Measurements from ENCODE around the gene ZNF660. TPM values are rescaled to one million over a fixed set of nuclear protein-coding genes. Genes with fewer than 3 reads are reported as not detected.
A peak's percentile ranks its signal among the peaks of the same experiment; 100 is the strongest.
"Not testable (repeated sequence)": the region's sequence is repeated elsewhere in the genome, so short reads cannot be mapped to it uniquely, and the experiment has no call there.

The ZNF660 gene
- total RNA-seq (under 1 TPM; 0.23 to 0.95 (median 0.60) TPM), total RNA-seq (0 to 1.6 (median 0.49) reads per million in 29 experiments)
- total RNA-seq (2013) = 0.83 TPM

DNA sequence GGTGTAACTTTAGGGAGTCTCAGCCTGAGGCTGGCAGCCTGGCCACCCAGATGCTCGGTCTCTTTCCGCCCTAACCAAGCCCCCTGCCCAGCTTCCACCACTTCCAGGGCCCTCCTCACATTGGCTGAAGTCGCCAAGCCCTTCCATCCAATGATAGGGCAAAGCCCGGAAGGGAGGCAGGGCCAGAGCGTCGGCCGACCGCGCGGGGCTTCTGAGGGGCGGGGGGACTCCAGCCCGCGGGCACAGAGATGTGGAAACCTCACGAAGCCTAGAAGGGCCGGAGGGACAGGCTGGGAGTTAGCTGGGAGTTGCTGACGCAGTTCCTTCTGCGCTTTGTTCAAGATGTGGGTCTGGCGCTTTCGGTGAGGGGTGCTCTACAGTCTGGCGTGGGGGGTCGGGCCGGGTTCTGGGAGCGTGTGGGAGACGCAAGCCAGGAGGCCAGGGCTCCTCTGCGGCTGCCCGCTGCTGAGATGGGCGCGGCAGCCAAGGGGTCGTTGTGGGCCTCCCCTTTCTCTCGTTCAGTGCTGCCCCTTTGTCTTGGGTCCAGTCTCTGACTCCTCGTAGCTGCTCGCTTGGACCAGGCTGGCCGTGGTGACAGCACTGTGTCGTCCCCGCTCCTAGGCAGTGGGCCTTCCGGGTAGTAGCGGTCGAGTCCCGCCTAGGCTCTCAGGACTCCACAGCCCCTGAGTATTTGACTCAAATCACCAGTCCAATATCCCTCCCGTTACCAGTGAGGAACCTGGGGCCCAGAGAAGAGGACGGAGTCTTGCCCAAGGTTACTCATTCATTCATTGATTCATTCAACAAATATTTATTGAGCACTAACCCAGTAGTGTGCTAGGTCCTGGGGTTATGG is at the start of gene ZNF660:
TSS of gene ZNF660 (plus strand) at position 319 of the 856 bp plus-strand sequence. CDS start 9,230 bp downstream, outside the sequence.
- POLR2A ChIA-PET = no interaction called here
- WGBS (ENCODE audit: insufficient coverage) = 9% methylated on average over 39 of the region's 41 CpGs
- H3K4me1 ChIP-seq (ENCODE audit: control insufficient read depth in 1 of 2, extremely low read depth in 1 of 2, insufficient read depth in 2 of 2, low read length in 2 of 2) = peaks cover 0 to 9% of the 10 kb centered on the region in 2 experiments
- H3K27me3 ChIP-seq (replicated peaks in 1 of 2; ENCODE audit: control insufficient read depth in 2 of 2, extremely low read depth in 1 of 2, insufficient read depth in 2 of 2, low read length in 1 of 2) = peaks cover 0 to 17% of the 10 kb centered on the region in 2 experiments
- H3K4me3 ChIP-seq (ENCODE audit: control insufficient read depth in 1 of 2, extremely low read depth in 1 of 2, low read length in 1 of 2) = peak within 1 kb of the TSS; percentile 37 to 65
- no peak within 1 kb of the TSS for H3K27ac Mint-ChIP-seq
- ATAC-seq (replicated peaks in 1 of 4) (peak; percentile 40 to 55 (median 50)), DNase-seq (peak in 5 of 35 experiments; percentile 0 to 16 (median 1))
- H3K36me3 ChIP-seq (ENCODE audit: control insufficient read depth in 2 of 2, extremely low read depth in 1 of 2, insufficient read depth in 1 of 2, low read length in 1 of 2) = no peaks in the 10 kb centered on the region
- CTCF ChIA-PET = interaction anchor here in 1 of 2 donors (0.6 kb wide), 1 partner anchor 18 kb away, joined by 5 read pairs; no protein-coding TSS in a partner anchor
- peaks cover 25% of the 10 kb centered on the region for H3K36me3 Mint-ChIP-seq
- H3K9me3 Mint-ChIP-seq = peaks cover 11 to 15% (median 11%) of the 10 kb centered on the region in 3 donors
- peaks cover 38 to 55% of the 10 kb centered on the region in 2 donors for H3K27me3 Mint-ChIP-seq
- H3K27ac ChIP-seq (ENCODE audit: low read length) = no peak within 1 kb of the TSS
- peaks cover 8 to 16% (median 14%) of the 10 kb centered on the region in 3 donors for H3K4me1 Mint-ChIP-seq
- H3K4me3 Mint-ChIP-seq = peak within 1 kb of the TSS; percentile 25 to 68 (median 58)
- no peaks in the 10 kb centered on the region for H3K9me3 ChIP-seq

DNA sequence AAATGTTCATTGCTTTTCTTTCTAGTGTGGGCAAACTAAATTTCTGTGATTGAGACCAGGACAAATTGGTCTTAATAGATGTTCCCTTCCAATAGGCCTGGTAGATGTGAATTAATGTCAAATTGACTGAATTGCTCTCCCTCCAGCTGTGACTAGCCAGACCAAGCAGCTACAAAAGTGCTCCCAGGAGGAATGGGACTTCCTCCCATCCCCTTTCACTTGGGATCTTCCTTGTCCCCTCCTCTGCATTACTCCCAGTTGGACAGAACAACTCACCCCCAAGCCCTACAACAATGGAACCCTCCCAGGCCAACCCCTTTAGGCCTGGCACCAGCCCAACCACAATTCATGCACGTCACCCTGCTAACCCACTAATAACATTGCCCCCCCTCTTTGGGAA is 49.4 kb upstream of the ZNF660 start:
- Mint-ChIP-seq H3K4me3 (no peak overlapping the region), H3K27ac (no peak overlapping the region)
- CTCF ChIA-PET = interaction anchor here in 1 of 2 donors (0.6 kb wide), 1 partner anchor 1843 kb away, joined by 3 read pairs; no protein-coding TSS in a partner anchor

DNA sequence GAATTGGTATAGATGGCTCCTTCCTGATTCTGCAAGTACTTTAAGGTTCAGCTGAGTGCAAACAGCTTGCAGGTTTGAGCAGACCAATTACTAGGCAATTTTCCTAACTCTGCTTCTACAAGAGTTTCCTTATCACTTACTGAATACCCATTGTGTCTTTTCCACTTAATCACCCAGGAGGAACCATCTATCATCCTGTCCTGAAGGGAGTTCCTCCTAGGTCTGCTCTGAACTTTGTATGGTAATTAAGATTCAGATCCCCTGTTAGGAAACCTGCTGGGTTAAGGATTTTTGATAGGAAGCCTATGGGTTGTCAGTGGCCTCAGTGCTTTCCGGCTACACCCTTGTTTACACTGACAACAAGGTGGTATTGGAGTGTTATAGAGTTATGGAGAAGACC is 40.0 kb upstream of the ZNF660 start:
- POLR2A ChIA-PET; H3K27ac ChIP-seq (ENCODE audit: low read length); H3K36me3 ChIP-seq (ENCODE audit: control insufficient read depth in 2 of 2, extremely low read depth in 1 of 2, insufficient read depth in 1 of 2, low read length in 1 of 2); CTCF ChIA-PET; H3K4me3 ChIP-seq (ENCODE audit: control insufficient read depth in 1 of 2, extremely low read depth in 1 of 2, low read length in 1 of 2); H3K27ac Mint-ChIP-seq; H3K4me1 ChIP-seq (ENCODE audit: control insufficient read depth in 1 of 2, extremely low read depth in 1 of 2, insufficient read depth in 2 of 2, low read length in 2 of 2); ATAC-seq (replicated peaks in 1 of 4); H3K4me3 Mint-ChIP-seq; H3K9me3 Mint-ChIP-seq; H3K4me1 Mint-ChIP-seq; H3K9me3 ChIP-seq; H3K36me3 Mint-ChIP-seq; DNase-seq; H3K27me3 ChIP-seq (replicated peaks in 1 of 2; ENCODE audit: control insufficient read depth in 2 of 2, extremely low read depth in 1 of 2, insufficient read depth in 2 of 2, low read length in 1 of 2): not testable (repeated sequence)
- no CpG with 5 or more reads among the region's 1 CpG for WGBS (ENCODE audit: insufficient coverage)
- H3K27me3 Mint-ChIP-seq = peaks cover 4 to 12% of the 10 kb centered on the region in 2 donors

More for the DNA sequence above, 49.4 kb upstream of the ZNF660 start:
- Histone ChIP-seq H3K4me3 (ENCODE audit: control insufficient read depth in 1 of 2, extremely low read depth in 1 of 2, low read length in 1 of 2) (no peak overlapping the region), H3K27me3 (replicated peaks in 1 of 2; ENCODE audit: control insufficient read depth in 2 of 2, extremely low read depth in 1 of 2, insufficient read depth in 2 of 2, low read length in 1 of 2) (peaks cover 2 to 23% of the 10 kb centered on the region in 2 experiments), H3K9me3 (no peaks in the 10 kb centered on the region), H3K4me1 (ENCODE audit: control insufficient read depth in 1 of 2, extremely low read depth in 1 of 2, insufficient read depth in 2 of 2, low read length in 2 of 2) (no peaks in the 10 kb centered on the region), H3K36me3 (ENCODE audit: control insufficient read depth in 2 of 2, extremely low read depth in 1 of 2, insufficient read depth in 1 of 2, low read length in 1 of 2) (no peaks in the 10 kb centered on the region), H3K27ac (ENCODE audit: low read length) (no peak overlapping the region)
- no peak for ATAC-seq (replicated peaks in 1 of 4)
- 13% methylated on average over 1 of the region's 1 CpG for WGBS (ENCODE audit: insufficient coverage)
- no peak for DNase-seq
- POLR2A ChIA-PET = no interaction called here
- H3K9me3 Mint-ChIP-seq = no peaks in the 10 kb centered on the region
- H3K36me3 Mint-ChIP-seq = no peaks in the 10 kb centered on the region
- peaks cover 0 to 2% (median 0%) of the 10 kb centered on the region in 3 donors for H3K4me1 Mint-ChIP-seq
- peaks cover 43 to 50% of the 10 kb centered on the region in 2 donors for H3K27me3 Mint-ChIP-seq

DNA sequence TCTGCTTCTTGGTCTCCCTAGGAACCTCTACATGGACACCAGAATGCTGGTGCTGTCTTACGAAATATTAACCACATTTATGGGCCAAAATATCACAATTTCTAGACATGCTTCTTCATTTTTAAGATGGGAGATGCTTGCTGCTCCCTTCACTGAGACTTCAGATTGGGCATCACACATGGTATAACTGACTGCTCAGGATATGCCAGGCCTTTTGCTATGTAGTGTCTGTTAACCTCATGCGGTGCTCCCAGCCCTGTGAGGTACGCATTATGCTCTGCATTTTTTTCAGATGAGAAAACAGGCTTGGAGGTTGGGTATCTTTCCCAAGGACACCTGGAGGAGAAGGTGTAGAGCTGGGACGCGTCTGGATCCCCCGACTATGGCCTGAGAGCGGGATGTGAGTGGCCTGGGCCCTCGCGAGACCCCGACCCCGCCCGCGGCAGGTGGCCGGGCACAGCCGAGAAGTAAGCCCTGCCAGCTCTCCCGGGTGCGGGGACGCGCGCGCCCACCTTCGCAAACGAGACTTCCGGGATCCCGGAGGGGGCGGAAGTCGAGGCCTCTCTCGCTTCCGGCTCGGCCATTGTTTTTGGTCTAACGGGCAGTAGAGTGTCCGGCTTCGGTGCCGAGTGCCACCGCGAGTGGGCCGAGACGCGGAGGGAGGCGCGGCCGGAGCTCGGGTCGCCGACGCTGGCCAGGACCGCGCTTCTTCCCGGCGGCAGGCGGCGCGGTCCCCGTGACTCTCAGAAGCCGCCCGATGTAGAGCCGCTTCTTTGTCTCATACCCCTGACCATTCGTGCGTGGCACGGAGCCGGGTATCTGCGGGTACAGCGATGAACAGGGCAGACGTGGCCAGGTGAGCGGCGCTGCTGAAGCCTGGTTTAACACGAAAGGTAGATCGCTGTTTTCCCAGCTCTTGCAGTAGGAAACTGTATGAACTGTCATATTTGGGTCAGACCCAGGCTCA is 29.9 kb upstream of the ZNF660 start, which contains the start of gene ZKSCAN7:
TSS of gene ZKSCAN7 (plus strand) at position 568 of the 967 bp plus-strand sequence. CDS start 1,855 bp downstream, outside the sequence.
- Mint-ChIP-seq H3K36me3 (peaks cover 9% of the 10 kb centered on the region), H3K27me3 (peaks cover 4% of the 10 kb centered on the region in 2 donors), H3K4me1 (peaks cover 23 to 24% (median 23%) of the 10 kb centered on the region in 3 donors), H3K4me3 (peak within 1 kb of the TSS; percentile 87 to 92 (median 90)), H3K9me3 (peaks cover 0 to 5% (median 0%) of the 10 kb centered on the region in 3 donors), H3K27ac (peak within 1 kb of the TSS; percentile 78 to 93)
- CTCF ChIA-PET = interaction anchor here in 1 of 2 donors (0.6 kb wide), 1 partner anchor 33 kb away, joined by 9 read pairs; no protein-coding TSS in a partner anchor
- WGBS (ENCODE audit: insufficient coverage) = 9% methylated on average over 63 of the region's 68 CpGs
- DNase-seq (peak in 34 of 35 experiments; percentile 4 to 60 (median 28)), ATAC-seq (replicated peaks in 1 of 4) (peak; percentile 57 to 82 (median 72))
- peaks cover 3 to 14% of the 10 kb centered on the region in 2 experiments for H3K4me1 ChIP-seq (ENCODE audit: control insufficient read depth in 1 of 2, extremely low read depth in 1 of 2, insufficient read depth in 2 of 2, low read length in 2 of 2)
- peak within 1 kb of the TSS; percentile 73 to 84 for H3K4me3 ChIP-seq (ENCODE audit: control insufficient read depth in 1 of 2, extremely low read depth in 1 of 2, low read length in 1 of 2)
- no peaks in the 10 kb centered on the region for H3K9me3 ChIP-seq
- POLR2A ChIA-PET = interaction anchor here in 1 of 2 donors (0.6 kb wide), 2 partner anchors 10 to 44 kb away, joined by 3 read pairs; no protein-coding TSS in a partner anchor
- peaks cover 0 to 10% of the 10 kb centered on the region in 2 experiments for H3K27me3 ChIP-seq (replicated peaks in 1 of 2; ENCODE audit: control insufficient read depth in 2 of 2, extremely low read depth in 1 of 2, insufficient read depth in 2 of 2, low read length in 1 of 2)
- peaks cover 0 to 2% of the 10 kb centered on the region in 2 donors for H3K36me3 ChIP-seq (ENCODE audit: control insufficient read depth in 2 of 2, extremely low read depth in 1 of 2, insufficient read depth in 1 of 2, low read length in 1 of 2)
- peak within 1 kb of the TSS; percentile 52 for H3K27ac ChIP-seq (ENCODE audit: low read length)

DNA sequence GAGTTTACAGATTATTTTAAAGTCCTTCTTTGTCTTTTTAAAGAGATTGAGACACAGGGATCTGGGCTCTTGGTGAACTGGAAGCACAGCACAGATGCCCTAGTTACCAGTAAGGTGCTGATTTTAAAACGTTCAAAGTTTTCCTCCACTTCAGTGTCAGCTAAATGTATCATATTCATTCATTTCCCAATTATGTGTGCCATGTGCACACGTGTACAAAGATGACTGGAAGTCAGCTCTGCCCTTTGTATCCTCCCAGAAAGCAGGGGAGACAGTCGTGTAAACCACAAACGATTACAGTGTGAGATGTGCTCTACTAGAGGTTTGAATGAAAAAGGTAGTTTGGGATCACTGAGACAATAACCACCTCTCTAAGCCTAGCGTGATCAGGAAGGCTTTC is 29.0 kb upstream of the ZNF660 start:
- H3K9me3 Mint-ChIP-seq = peaks cover 0 to 5% (median 0%) of the 10 kb centered on the region in 3 donors
- DNase-seq (peak in 1 of 35 experiments; percentile 14), ATAC-seq (replicated peaks in 1 of 4) (peak in 3 of 4 experiments; percentile 10 to 35 (median 21))
- H3K4me1 ChIP-seq (ENCODE audit: control insufficient read depth in 1 of 2, extremely low read depth in 1 of 2, insufficient read depth in 2 of 2, low read length in 2 of 2) = peaks cover 3 to 14% of the 10 kb centered on the region in 2 experiments
- H3K27me3 ChIP-seq (replicated peaks in 1 of 2; ENCODE audit: control insufficient read depth in 2 of 2, extremely low read depth in 1 of 2, insufficient read depth in 2 of 2, low read length in 1 of 2) = peaks cover 0 to 2% of the 10 kb centered on the region in 2 experiments
- H3K27me3 Mint-ChIP-seq = peaks cover 4% of the 10 kb centered on the region in 2 donors
- ChIA-PET POLR2A (interaction anchor here in 1 of 2 donors (0.6 kb wide), 1 partner anchor 168 kb away, joined by 7 read pairs; no protein-coding TSS in a partner anchor), CTCF (interaction anchor here in 1 of 2 donors (0.6 kb wide), 1 partner anchor 34 kb away, joined by 9 read pairs; no protein-coding TSS in a partner anchor)
- H3K36me3 ChIP-seq (ENCODE audit: control insufficient read depth in 2 of 2, extremely low read depth in 1 of 2, insufficient read depth in 1 of 2, low read length in 1 of 2) = peaks cover 0 to 2% of the 10 kb centered on the region in 2 donors
- peak overlapping the region; percentile 52 for H3K27ac ChIP-seq (ENCODE audit: low read length)
- H3K4me3 Mint-ChIP-seq = peak overlapping the region; percentile 87 to 92 (median 90)
- H3K9me3 ChIP-seq = no peaks in the 10 kb centered on the region
- peak overlapping the region; percentile 78 to 93 for H3K27ac Mint-ChIP-seq
- peaks cover 15% of the 10 kb centered on the region for H3K36me3 Mint-ChIP-seq
- peak overlapping the region; percentile 73 to 84 for H3K4me3 ChIP-seq (ENCODE audit: control insufficient read depth in 1 of 2, extremely low read depth in 1 of 2, low read length in 1 of 2)
- peaks cover 23 to 24% (median 23%) of the 10 kb centered on the region in 3 donors for H3K4me1 Mint-ChIP-seq
- WGBS (ENCODE audit: insufficient coverage) = 0% methylated on average over 1 of the region's 5 CpGs

Data from T-cell (primary cell).